Measurements from ENCODE around the gene SNRNP48. TPM values are rescaled to one million over a fixed set of nuclear protein-coding genes. Genes with fewer than 3 reads are reported as not detected.

The SNRNP48 gene
- 11.1 and 19.6 TPM in 2 replicates for total RNA-seq (2014; rRNA removed; shearing (Covaris generic))

GRCh38 chr6:7589949-7590917 lies at the start of gene SNRNP48:
TSS of gene SNRNP48 (plus strand) at chr6:7590198. CDS start at chr6:7590258, 60 bp downstream.
- Histone ChIP-seq H3K9me3 (replicated peaks) (no peaks in the 10 kb centered on the region), H3K27me3 (replicated peaks) (no peaks in the 10 kb centered on the region; the same call in 1 of the 2 replicates), H3K27ac (peak within 1 kb of the TSS; percentile 53), H3K4me1 (replicated peaks) (peaks cover 7% of the 10 kb centered on the region), H3K4me3 (peak within 1 kb of the TSS; percentile 82), H3K36me3 (peaks cover 38% of the 10 kb centered on the region)
- peak; percentile 93 to 94 for DNase-seq (ENCODE audit: low read depth in 1 of 2, low spot score in 2 of 2)

GRCh38 chr6:7540595-7540994 lies 49.4 kb upstream of the SNRNP48 start:
- H3K4me1 ChIP-seq (replicated peaks) = peaks cover 23% of the 10 kb centered on the region
- no peak overlapping the region for H3K27ac ChIP-seq
- DNase-seq (ENCODE audit: low read depth in 1 of 2, low spot score in 2 of 2) = no peak
- H3K27me3 ChIP-seq (replicated peaks) = peaks cover 82% of the 10 kb centered on the region
- H3K36me3 ChIP-seq = no peaks in the 10 kb centered on the region
- no peaks in the 10 kb centered on the region for H3K9me3 ChIP-seq (replicated peaks)
- H3K4me3 ChIP-seq = no peak overlapping the region

- no peaks in the 10 kb centered on the region for H3K36me3 ChIP-seq
- H3K9me3 ChIP-seq (replicated peaks) = no peaks in the 10 kb centered on the region
- H3K27me3 ChIP-seq (replicated peaks) = peaks cover 84% of the 10 kb centered on the region
- H3K27ac ChIP-seq = no peak within 1 kb of the TSS
- DNase-seq (ENCODE audit: low read depth in 1 of 2, low spot score in 2 of 2) = peak in 1 of 2 experiments; percentile 11
- H3K4me3 ChIP-seq = peak within 1 kb of the TSS; percentile 29
- peaks cover 18% of the 10 kb centered on the region for H3K4me1 ChIP-seq (replicated peaks)
Observed at GRCh38 chr6:7541175-7542064, 48.6 kb upstream of the SNRNP48 start, which contains the start of gene DSP. TSS of gene DSP (plus strand) at chr6:7541671. CDS start at chr6:7541916, 245 bp downstream.

- Histone ChIP-seq H3K36me3 (no peaks in the 10 kb centered on the region), H3K27me3 (replicated peaks) (peaks cover 88% of the 10 kb centered on the region), H3K9me3 (replicated peaks) (no peaks in the 10 kb centered on the region), H3K4me3 (peak overlapping the region; percentile 29), H3K4me1 (replicated peaks) (peaks cover 18% of the 10 kb centered on the region), H3K27ac (no peak overlapping the region)
- peak in 1 of 2 experiments; percentile 24 for DNase-seq (ENCODE audit: low read depth in 1 of 2, low spot score in 2 of 2)
Observed at GRCh38 chr6:7542065-7542873, 47.7 kb upstream of the SNRNP48 start.

- DNase-seq (ENCODE audit: low read depth in 1 of 2, low spot score in 2 of 2) = no peak
- no peaks in the 10 kb centered on the region for H3K9me3 ChIP-seq (replicated peaks)
- H3K36me3 ChIP-seq = no peaks in the 10 kb centered on the region
- H3K27me3 ChIP-seq (replicated peaks) = peaks cover 82% of the 10 kb centered on the region
- peaks cover 18% of the 10 kb centered on the region for H3K4me1 ChIP-seq (replicated peaks)
- peak overlapping the region; percentile 29 for H3K4me3 ChIP-seq
- no peak overlapping the region for H3K27ac ChIP-seq
Observed at GRCh38 chr6:7542874-7543624, 46.9 kb upstream of the SNRNP48 start.

- Histone ChIP-seq H3K27ac (no peak overlapping the region), H3K4me1 (replicated peaks) (peaks cover 18% of the 10 kb centered on the region), H3K27me3 (replicated peaks) (peaks cover 77% of the 10 kb centered on the region), H3K36me3 (no peaks in the 10 kb centered on the region), H3K9me3 (replicated peaks) (no peaks in the 10 kb centered on the region), H3K4me3 (no peak overlapping the region)
- peak in 1 of 2 experiments; percentile 9 for DNase-seq (ENCODE audit: low read depth in 1 of 2, low spot score in 2 of 2)
Observed at GRCh38 chr6:7543789-7544424, 46.1 kb upstream of the SNRNP48 start.

GRCh38 chr6:7544597-7544996 lies 45.4 kb upstream of the SNRNP48 start:
- H3K27me3 ChIP-seq (replicated peaks) = peaks cover 81% of the 10 kb centered on the region
- peaks cover 18% of the 10 kb centered on the region for H3K4me1 ChIP-seq (replicated peaks)
- H3K27ac ChIP-seq = no peak overlapping the region

GRCh38 chr6:7545316-7546019 lies 44.5 kb upstream of the SNRNP48 start:
- DNase-seq (ENCODE audit: low read depth in 1 of 2, low spot score in 2 of 2) = no peak
- peaks cover 18% of the 10 kb centered on the region for H3K4me1 ChIP-seq (replicated peaks)
- no peaks in the 10 kb centered on the region for H3K9me3 ChIP-seq (replicated peaks)
- H3K27me3 ChIP-seq (replicated peaks) = peaks cover 78% of the 10 kb centered on the region
- no peaks in the 10 kb centered on the region for H3K36me3 ChIP-seq
- no peak overlapping the region for H3K27ac ChIP-seq
- no peak overlapping the region for H3K4me3 ChIP-seq

More at GRCh38 chr6:7544597-7544996, 45.4 kb upstream of the SNRNP48 start:
- H3K36me3 ChIP-seq = no peaks in the 10 kb centered on the region
- H3K4me3 ChIP-seq = no peak overlapping the region
- no peaks in the 10 kb centered on the region for H3K9me3 ChIP-seq (replicated peaks)
- DNase-seq (ENCODE audit: low read depth in 1 of 2, low spot score in 2 of 2) = no peak

GRCh38 chr6:7546020-7546369 lies 44.0 kb upstream of the SNRNP48 start:
- DNase-seq (ENCODE audit: low read depth in 1 of 2, low spot score in 2 of 2) = no peak

GRCh38 chr6:7546383-7546782 lies 43.6 kb upstream of the SNRNP48 start:
- Histone ChIP-seq H3K9me3 (replicated peaks) (no peaks in the 10 kb centered on the region), H3K27me3 (replicated peaks) (peaks cover 68% of the 10 kb centered on the region)

More at GRCh38 chr6:7546020-7546369, 44.0 kb upstream of the SNRNP48 start:
- Histone ChIP-seq H3K4me3 (no peak overlapping the region), H3K9me3 (replicated peaks) (no peaks in the 10 kb centered on the region), H3K4me1 (replicated peaks) (peaks cover 17% of the 10 kb centered on the region), H3K36me3 (no peaks in the 10 kb centered on the region), H3K27ac (no peak overlapping the region), H3K27me3 (replicated peaks) (peaks cover 72% of the 10 kb centered on the region)

GRCh38 chr6:7546896-7547295 lies 43.1 kb upstream of the SNRNP48 start:
- Histone ChIP-seq H3K4me1 (replicated peaks) (peaks cover 8% of the 10 kb centered on the region), H3K27ac (no peak overlapping the region), H3K27me3 (replicated peaks) (peaks cover 66% of the 10 kb centered on the region), H3K36me3 (no peaks in the 10 kb centered on the region), H3K9me3 (replicated peaks) (no peaks in the 10 kb centered on the region), H3K4me3 (no peak overlapping the region)
- no peak for DNase-seq (ENCODE audit: low read depth in 1 of 2, low spot score in 2 of 2)

More at GRCh38 chr6:7546383-7546782, 43.6 kb upstream of the SNRNP48 start:
- Histone ChIP-seq H3K4me1 (replicated peaks) (peaks cover 14% of the 10 kb centered on the region), H3K36me3 (no peaks in the 10 kb centered on the region), H3K27ac (no peak overlapping the region), H3K4me3 (no peak overlapping the region)
- no peak for DNase-seq (ENCODE audit: low read depth in 1 of 2, low spot score in 2 of 2)

Measured in SJSA1 (cell line).